Putamen (tissue), 1 donor: ENCODE measurements around the gene HSD17B12.

Experiments used
- DNase-seq: peaks from one replicate; pipeline ENCODE4 v3.0.0-alpha.2; 2016; ENCODE audit warnings: low spot score

Gene HSD17B12

GRCh38 chr11:43871051-43871450, 190.5 kb downstream of the HSD17B12 start:
- peak; percentile 52 for DNase-seq

DNA sequence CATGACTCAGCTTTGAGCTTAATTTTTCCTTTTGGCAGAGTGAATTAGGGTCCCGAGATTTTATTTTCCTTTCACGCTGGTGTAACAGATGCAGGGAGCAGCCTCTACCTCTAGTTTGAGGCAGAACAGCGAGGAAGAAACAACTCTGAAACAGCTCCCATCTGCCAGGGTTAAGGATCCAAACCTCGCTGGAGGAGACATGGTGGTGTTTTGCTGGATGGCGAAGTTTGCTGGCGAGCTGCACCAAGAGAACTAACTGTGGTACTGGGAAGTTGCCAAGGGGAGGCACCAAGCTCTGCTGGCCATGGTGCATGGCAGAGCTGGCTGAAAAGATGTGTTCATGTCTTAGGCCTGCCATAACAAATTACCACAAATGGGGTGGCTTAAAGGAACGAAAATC, 192.5 kb downstream of the HSD17B12 start:
- no peak for DNase-seq

DNA sequence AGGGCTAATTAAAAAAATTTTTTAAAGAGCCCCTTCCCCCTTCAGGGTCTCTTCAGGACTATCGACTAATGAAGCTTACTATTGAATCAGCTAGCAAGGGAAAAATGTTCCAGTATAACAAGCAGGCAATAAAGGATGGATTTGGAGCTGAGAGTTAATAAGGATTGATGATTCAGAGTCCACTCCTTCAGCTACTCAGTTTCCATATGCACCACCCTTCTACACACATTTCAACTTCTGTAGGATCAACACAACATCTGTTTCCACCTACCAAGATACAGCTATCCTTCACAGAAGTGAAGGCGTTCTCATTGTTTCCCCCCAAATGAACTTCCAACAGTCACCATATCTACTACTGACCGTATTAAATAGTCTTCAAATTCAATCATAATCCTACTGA, 193.5 kb downstream of the HSD17B12 start:
- DNase-seq: no peak

DNA sequence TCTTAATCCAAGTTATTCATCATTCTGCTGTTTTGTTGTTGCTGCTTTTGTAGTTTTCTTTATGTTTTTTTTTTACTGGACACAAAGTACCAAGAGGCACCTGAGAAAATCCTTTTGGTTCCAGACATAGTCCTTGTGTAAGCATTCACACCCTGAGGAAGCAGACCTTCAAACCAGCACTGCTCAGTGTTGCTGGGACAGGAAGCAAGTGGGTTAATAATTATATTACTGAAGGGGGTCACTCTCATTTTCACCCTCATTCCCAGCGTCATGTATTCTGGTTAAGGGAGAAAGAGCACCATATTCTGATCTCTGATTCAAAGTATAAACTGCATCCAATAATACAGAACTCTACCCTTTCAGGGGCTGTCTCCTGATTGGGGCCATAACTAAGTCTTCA, 194.2 kb downstream of the HSD17B12 start:
- no peak for DNase-seq

DNA sequence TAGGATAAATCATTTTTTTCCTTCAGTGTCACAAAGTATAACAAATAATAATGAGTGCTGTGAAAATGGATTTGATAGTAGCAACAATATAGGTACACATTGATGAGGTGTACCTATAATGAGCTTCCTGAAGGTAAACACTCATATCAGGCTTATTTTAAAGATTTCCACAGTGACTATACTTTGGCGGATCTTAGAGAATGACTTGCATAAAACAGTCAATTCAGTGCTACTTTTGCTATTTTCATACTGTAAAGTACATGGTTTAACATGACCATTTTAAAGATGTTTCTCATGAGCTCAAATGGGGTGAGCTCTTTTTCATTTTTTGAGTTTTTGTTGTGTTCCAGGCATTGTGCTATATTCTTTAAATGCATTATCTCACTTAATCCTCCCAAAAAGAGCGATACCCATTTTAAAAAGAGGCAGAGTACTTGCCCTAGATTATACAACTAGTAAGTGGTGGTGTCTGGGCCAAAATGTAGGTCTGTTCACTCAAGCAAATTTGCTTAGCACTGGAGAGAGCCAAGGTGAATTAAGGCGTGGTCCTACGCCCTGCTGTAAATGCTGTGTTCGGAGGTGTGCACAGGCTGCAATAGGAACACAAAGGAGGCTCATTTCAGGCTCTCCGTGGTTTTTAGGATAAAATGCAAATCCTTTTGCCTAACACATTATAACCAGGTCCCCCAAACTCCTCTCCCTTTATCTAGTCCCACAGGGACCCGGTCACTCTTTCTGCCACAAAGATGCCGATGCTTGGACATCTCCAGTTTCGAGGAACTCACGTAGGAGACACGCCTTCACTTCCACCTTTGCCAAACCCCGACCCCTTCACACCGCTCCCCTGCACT, 199.5 kb downstream of the HSD17B12 start:
- no peak for DNase-seq

DNA sequence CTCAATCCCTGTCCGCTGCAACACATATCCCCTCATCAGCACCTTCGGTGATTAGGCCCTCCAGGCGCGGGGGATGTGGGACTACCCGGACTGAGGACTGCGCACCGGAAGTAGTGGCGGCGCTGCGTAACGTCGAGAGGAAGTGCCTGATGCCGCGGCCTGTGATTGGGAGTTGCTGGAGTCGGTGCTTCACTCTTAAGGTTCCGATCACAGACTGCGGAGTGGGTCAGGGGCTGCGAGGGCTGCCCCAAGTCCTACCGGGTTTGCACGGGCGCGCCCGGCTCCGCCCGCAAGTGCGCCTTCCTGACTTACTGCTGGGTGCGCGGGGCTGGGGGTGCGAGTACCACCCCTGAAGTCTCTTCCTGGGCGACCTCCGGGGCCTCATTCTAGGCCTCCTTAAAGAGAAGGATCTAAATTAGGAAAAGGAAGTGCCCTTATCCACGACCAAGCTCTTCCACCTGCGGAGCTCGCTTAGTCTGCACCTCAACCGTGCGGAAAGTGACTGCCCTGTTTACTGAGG, 200.2 kb downstream of the HSD17B12 start, which contains the start of gene ALKBH3:
Gene ALKBH3, plus strand, starts transcription at position 192 of the 520 bp plus-strand sequence. CDS start 1,822 bp downstream, outside the sequence.
- peak; percentile 91 for DNase-seq

GRCh38 chr11:43892851-43893250, 212.3 kb downstream of the HSD17B12 start:
- DNase-seq: no peak

- no peak for DNase-seq
These were observed 214.0 kb downstream of the HSD17B12 start for GRCh38 chr11:43894546-43894945.

DNA sequence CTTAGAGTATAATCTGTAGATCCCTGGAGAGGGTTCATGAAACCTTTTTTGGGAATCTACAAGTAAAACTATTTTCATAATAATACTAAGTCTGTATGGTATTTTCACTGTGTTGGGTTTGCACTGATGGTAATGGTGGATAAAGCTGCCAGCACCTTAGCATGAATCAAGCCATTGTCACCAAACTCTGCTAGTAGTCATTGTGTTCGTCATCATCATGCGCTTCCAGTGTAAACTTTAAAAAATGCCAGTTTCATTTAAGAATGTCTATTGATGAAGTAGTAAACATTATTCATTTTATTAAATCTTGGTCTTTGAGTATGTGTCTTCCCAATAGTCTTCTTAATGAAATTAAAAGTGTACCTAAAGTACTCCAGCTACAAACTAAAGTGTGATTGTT, 215.1 kb downstream of the HSD17B12 start:
- peak; percentile 56 for DNase-seq

- DNase-seq: no peak
These were observed 218.0 kb downstream of the HSD17B12 start for GRCh38 chr11:43898574-43898973.

GRCh38 chr11:43899094-43899493, 218.6 kb downstream of the HSD17B12 start:
- no peak for DNase-seq

DNA sequence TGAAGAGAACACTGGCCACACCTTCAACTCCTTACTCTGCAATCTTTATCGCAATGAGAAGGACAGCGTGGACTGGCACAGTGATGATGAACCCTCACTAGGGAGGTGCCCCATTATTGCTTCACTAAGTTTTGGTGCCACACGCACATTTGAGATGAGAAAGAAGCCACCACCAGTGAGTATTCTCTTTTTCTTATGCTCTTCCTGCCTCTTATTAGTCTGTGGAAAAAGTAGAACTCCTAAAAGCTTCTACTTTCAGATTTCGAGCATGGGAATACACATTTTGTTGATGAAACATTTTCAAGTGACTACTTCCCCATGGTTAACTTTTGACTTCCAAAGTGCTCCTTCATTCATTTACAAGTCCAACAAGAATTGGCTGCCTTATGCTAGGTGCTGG, 221.0 kb downstream of the HSD17B12 start:
- DNase-seq: no peak

GRCh38 chr11:43903078-43903477, 222.5 kb downstream of the HSD17B12 start:
- DNase-seq: no peak

DNA sequence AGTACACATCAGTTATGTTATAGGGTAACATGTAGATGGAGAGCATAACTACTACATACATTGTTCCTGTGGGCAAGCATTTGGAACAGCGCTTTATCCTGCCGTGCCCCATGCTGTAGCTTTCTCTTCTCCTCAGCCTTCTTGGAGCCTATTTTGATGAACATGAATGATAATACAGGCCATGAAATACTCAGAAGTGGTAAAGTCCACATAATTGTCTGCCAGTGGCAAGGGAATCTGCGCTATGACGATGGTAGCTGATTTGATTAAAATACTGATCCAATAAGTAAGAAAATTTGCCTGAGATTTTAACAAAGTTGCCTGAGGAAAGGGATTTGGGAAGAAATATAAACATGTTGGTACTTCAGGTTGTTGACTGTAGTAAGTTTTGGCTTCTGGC, 223.4 kb downstream of the HSD17B12 start:
- no peak for DNase-seq

DNA sequence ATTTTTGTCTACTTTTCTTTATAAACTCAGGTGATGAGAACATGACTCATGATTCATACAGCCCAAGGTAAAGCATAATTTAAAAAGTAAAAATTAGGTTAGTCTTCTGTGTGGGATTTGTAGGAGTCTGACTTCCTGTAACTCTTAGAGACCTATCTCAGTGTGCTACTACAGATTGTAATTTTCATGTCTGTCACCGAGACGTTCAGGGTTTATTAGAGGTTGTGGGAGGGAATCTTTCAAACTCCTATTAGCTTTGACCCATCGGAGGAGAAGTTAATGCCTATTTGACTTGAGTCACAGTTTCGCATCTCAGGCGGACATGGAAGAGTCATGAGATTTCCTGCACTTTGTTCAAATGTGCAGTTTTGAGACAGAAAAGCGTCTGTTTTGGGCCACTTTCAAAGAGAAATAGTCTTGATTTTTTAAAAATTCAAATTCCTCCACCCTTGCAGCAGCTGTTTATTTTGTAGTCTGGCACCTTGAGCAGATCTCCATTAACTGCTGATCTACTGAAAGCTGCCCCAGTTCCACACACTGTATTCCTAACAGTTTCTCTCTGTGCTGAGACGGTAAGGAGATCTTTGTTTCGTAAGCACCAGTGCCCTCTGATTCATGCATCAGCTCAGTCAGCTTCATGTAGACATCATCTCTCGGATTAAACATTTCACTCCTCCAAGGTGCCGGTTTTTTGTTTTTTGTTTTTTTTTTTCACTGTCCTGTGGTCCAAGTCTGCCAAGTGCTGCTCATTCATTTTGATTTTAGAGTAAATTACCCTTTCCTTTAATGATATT, 224.4 kb downstream of the HSD17B12 start:
- peak; percentile 65 for DNase-seq

DNA sequence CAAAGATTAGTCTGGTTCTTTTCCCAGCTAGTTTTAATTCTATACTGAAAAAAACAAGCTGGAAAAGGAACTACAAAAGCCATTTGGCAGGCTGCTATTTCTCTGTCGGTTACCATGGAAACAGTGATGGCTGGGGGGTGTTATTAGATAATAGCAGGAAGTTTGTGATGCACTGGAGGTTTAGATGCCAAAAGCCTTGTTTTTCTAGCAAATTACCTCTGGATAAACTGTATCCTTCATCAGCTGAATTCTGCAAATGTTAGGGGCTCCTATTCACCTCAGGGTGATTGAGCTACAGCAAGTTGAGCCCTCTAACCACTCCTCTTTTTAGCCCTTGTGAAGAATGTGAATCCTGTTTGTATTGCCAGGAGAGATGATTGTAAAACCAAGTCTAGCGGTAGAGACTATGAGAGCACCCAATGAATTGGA, 225.3 kb downstream of the HSD17B12 start:
- no peak for DNase-seq
